Jurkat, Clone E6-1 (cell line): ENCODE data around the gene ZPBP2.
A peak's percentile ranks its signal among the peaks of the same experiment; 100 is the strongest.
"Not testable (repeated sequence)": the region's sequence is repeated elsewhere in the genome, so short reads cannot be mapped to it uniquely, and the experiment has no call there.

ENCODE experiments used
- DNase-seq: peaks from one replicate; pipeline ENCODE4 v3.0.0-alpha.2; 2011; ENCODE audit warnings: low read depth, low spot score
- H3K4me3 ChIP-seq: 2 replicates; pipeline ENCODE4 v1.5.1; 2011; ENCODE audit warnings: mild to moderate bottlenecking, low read length, control low read depth, moderate library complexity

ZPBP2 gene

GRCh38 chr17:39852239-39852638 is 15.8 kb upstream of the ZPBP2 start:
- no peak for DNase-seq
- H3K4me3 ChIP-seq = no peak overlapping the region

- no peak for DNase-seq
Observed at GRCh38 chr17:39854909-39855308, 13.1 kb upstream of the ZPBP2 start.

GRCh38 chr17:39855911-39856649 is 11.9 kb upstream of the ZPBP2 start:
- not testable (repeated sequence) for H3K4me3 ChIP-seq, DNase-seq

More at GRCh38 chr17:39854909-39855308, 13.1 kb upstream of the ZPBP2 start:
- H3K4me3 ChIP-seq = no peak overlapping the region

- DNase-seq = no peak
- no peak overlapping the region for H3K4me3 ChIP-seq
Observed at GRCh38 chr17:39861235-39861634, 6.8 kb upstream of the ZPBP2 start.

- no peak for DNase-seq
- peak overlapping the region; percentile 48 for H3K4me3 ChIP-seq
Observed at GRCh38 chr17:39863244-39863917, 4.6 kb upstream of the ZPBP2 start.

GRCh38 chr17:39863918-39864746 is 3.9 kb upstream of the ZPBP2 start, which contains the start of gene IKZF3:
TSS of gene IKZF3 (minus strand) at chr17:39864312. CDS start at chr17:39864126, 186 bp downstream.
- peak within 1 kb of the TSS; percentile 48 for H3K4me3 ChIP-seq
- peak; percentile 17 for DNase-seq

- no peak overlapping the region for H3K4me3 ChIP-seq
- no peak for DNase-seq
Observed at GRCh38 chr17:39866013-39866730, 1.8 kb upstream of the ZPBP2 start.

GRCh38 chr17:39867084-39867879 is 720 bp upstream of the ZPBP2 start:
- no peak for DNase-seq
- no peak overlapping the region for H3K4me3 ChIP-seq

- no peak for DNase-seq
- H3K4me3 ChIP-seq = no peak overlapping the region
Observed at GRCh38 chr17:39868554-39868942, 546 bp downstream of the ZPBP2 start.

- no peak overlapping the region for H3K4me3 ChIP-seq
- no peak for DNase-seq
Observed at GRCh38 chr17:39870776-39871175, 2.8 kb downstream of the ZPBP2 start.

GRCh38 chr17:39871801-39872200 is 3.8 kb downstream of the ZPBP2 start:
- no peak for DNase-seq
- no peak overlapping the region for H3K4me3 ChIP-seq

- H3K4me3 ChIP-seq = no peak overlapping the region
- DNase-seq = no peak
Observed at GRCh38 chr17:39872751-39873150, 4.7 kb downstream of the ZPBP2 start.

GRCh38 chr17:39886102-39886501 is 18.1 kb downstream of the ZPBP2 start:
- DNase-seq, H3K4me3 ChIP-seq: not testable (repeated sequence)

GRCh38 chr17:39887078-39887477 is 19.1 kb downstream of the ZPBP2 start:
- H3K4me3 ChIP-seq = no peak overlapping the region
- no peak for DNase-seq

GRCh38 chr17:39889200-39889599 is 21.2 kb downstream of the ZPBP2 start:
- no peak for DNase-seq

GRCh38 chr17:39894681-39895376 is 26.8 kb downstream of the ZPBP2 start:
- DNase-seq = no peak

More at GRCh38 chr17:39889200-39889599, 21.2 kb downstream of the ZPBP2 start:
- no peak overlapping the region for H3K4me3 ChIP-seq

GRCh38 chr17:39898088-39898487 is 30.1 kb downstream of the ZPBP2 start:
- no peak for DNase-seq
- no peak overlapping the region for H3K4me3 ChIP-seq

More at GRCh38 chr17:39894681-39895376, 26.8 kb downstream of the ZPBP2 start:
- no peak overlapping the region for H3K4me3 ChIP-seq

- no peak for DNase-seq
- H3K4me3 ChIP-seq = no peak overlapping the region
Observed at GRCh38 chr17:39899215-39899614, 31.2 kb downstream of the ZPBP2 start.
